ENCODE measurements around the gene VHLL.
"Not testable (repeated sequence)": the region's sequence is repeated elsewhere in the genome, so short reads cannot be mapped to it uniquely, and the experiment has no call there.

Gene VHLL

DNA sequence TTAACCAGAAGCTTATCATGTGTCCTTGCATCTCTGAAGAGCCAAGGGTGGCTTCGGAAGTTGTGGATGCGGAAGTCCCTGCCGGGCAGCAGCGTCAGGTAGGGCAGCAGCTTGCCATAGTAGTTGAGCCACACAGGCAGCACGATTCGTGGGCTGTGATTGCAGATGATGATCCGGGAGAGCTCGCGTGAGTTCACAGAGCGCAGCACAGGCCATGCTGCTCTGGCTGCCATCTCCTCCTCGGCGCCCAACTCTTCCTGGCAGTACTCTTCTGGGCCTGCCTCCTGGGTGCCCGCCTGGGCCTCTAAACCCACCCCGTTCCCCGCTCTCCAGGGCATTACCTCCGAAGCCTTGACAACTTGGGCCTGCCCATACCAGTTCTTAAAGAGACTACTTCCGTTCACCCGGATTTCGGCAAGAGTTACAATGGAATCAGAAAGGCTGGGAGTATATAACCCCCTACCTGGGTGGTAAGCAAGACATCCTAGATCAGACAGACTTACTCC is at the start of gene VHLL:
TSS of gene VHLL (minus strand) at position 456 of the 506 bp plus-strand sequence. CDS start at position 338, 118 bp downstream.
- intact Hi-C loops (cut with DNase I): loop anchor here (10.0 kb wide), 1 partner anchor 64 kb away; no protein-coding TSS in a partner anchor

GRCh38 chr1:156347331-156347730 is 48.2 kb upstream of the VHLL start:
- DNase-seq: no peak
- intact Hi-C loops (cut with DNase I): no loop called here

More for the DNA sequence above, at the start of gene VHLL:
- DNase-seq: no peak

GRCh38 chr1:156346636-156347035 is 47.5 kb upstream of the VHLL start:
- intact Hi-C loops (cut with DNase I): no loop called here
- DNase-seq: no peak

GRCh38 chr1:156346035-156346434 is 46.9 kb upstream of the VHLL start:
- intact Hi-C loops (cut with DNase I); DNase-seq: not testable (repeated sequence)

GRCh38 chr1:156344409-156344808 is 45.3 kb upstream of the VHLL start:
- intact Hi-C loops (cut with DNase I): no loop called here
- DNase-seq: no peak

DNA sequence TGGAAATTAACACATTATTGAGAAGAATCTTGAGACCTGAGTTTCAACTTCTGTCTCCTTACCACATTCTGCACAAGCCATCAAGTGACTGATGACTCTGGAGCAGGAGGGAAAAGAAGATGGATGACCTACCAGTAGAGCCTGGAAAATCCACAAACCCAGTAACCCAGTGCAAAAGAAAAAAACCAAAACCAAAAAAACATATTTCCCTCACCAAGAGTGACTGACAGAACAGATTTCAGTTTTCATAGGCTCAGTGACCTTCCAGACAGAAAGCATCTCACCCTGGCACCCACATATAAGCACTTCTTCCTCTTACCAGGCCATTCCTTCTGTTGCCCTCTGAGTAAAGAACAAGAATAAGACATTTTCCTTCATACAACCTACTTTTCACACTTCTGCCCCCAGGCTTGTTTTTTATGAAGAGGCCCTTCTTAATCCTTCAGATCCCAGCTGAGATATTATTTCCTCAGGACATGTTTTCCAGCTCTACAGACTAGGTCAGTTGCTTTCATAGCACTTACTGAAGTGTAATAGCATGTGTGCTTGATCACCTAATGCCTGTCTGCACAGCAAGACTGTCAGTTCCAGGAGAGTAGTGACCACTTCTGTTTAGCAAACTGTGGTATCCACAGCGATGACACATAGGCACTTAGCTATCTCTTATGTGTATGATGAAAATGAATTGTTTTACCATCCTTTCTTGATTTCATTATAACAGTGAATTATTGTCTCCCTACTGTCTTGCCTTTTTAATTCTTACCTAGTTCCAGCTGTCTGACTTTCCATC is 43.3 kb upstream of the VHLL start:
- no peak for DNase-seq
- intact Hi-C loops (cut with DNase I): no loop called here

GRCh38 chr1:156338180-156338976 is 39.3 kb upstream of the VHLL start, which contains the start of the genes CCT3 and TSACC:
Gene CCT3, minus strand, starts transcription at chr1:156338292. Its CDS starts 108 bp downstream, at chr1:156338184.
Gene TSACC, plus strand, starts transcription at chr1:156338526. Its CDS starts 1,232 bp downstream, at chr1:156339758.
- DNase-seq: peak; percentile 93 to 100 (median 98)
- intact Hi-C loops (cut with DNase I): no loop called here

GRCh38 chr1:156337888-156338179 is 38.7 kb upstream of the VHLL start:
- intact Hi-C loops (cut with DNase I): no loop called here
- no peak for DNase-seq

GRCh38 chr1:156337052-156337887 is 38.2 kb upstream of the VHLL start:
- intact Hi-C loops (cut with DNase I): no loop called here

GRCh38 chr1:156336242-156336641 is 37.1 kb upstream of the VHLL start:
- intact Hi-C loops (cut with DNase I): no loop called here
- DNase-seq: no peak

More at GRCh38 chr1:156337052-156337887, 38.2 kb upstream of the VHLL start:
- no peak for DNase-seq

DNA sequence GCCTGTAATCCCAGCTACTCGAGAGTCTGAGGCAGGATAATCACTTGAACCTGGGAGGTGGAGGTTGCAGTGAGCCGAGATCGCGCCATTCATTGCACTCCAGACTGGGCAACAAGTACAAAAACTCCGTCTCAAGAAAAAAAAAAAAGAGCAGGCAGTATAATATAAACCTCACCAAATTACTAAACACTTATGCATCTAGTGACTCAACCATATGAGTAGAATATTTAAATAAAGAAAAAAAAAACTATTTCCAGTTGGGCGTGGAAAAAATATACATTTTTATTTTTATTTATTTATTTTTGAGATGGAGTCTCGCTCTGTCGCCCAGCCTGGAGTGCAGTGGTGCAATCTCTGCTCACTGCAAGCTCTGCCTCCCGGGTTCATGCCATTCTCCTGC is 24.1 kb upstream of the VHLL start:
- intact Hi-C loops (cut with DNase I); DNase-seq: not testable (repeated sequence)

- no peak for DNase-seq
- intact Hi-C loops (cut with DNase I): no loop called here
Observed at GRCh38 chr1:156320560-156320959, 21.5 kb upstream of the VHLL start.

- intact Hi-C loops (cut with DNase I): no loop called here
- no peak for DNase-seq
Observed at GRCh38 chr1:156319664-156320063, 20.6 kb upstream of the VHLL start.

- no peak for DNase-seq
- intact Hi-C loops (cut with DNase I): no loop called here
Observed at GRCh38 chr1:156316909-156317308, 17.8 kb upstream of the VHLL start.

DNA sequence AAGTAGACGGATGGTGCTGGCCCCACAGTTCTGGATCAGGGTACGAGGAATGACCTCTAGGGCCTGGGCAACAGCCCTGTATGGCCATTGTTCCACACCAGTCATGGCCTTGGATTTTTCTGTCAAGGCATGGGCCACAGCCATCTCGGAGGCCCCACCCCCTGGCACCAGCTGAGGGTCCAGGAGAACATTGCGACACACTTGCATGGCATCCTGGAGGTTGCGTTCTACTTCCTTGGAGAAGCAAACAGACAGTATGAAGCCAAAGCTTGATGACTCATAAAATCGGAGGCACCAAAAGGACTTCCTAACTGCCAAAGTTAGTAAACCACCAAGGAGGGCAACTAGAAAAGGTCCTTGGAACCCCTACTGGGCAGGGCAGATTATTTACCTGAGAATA is 11.9 kb upstream of the VHLL start:
- DNase-seq: peak in 1 of 10 donors; percentile 14
- intact Hi-C loops (cut with DNase I): no loop called here

GRCh38 chr1:156308078-156308477 is 9.0 kb upstream of the VHLL start:
- DNase-seq: no peak

GRCh38 chr1:156305215-156305614 is 6.1 kb upstream of the VHLL start:
- intact Hi-C loops (cut with DNase I): no loop called here
- DNase-seq: no peak

More at GRCh38 chr1:156308078-156308477, 9.0 kb upstream of the VHLL start:
- intact Hi-C loops (cut with DNase I): no loop called here

GRCh38 chr1:156303241-156303640 is 4.1 kb upstream of the VHLL start:
- DNase-seq: no peak
- intact Hi-C loops (cut with DNase I): no loop called here

DNA sequence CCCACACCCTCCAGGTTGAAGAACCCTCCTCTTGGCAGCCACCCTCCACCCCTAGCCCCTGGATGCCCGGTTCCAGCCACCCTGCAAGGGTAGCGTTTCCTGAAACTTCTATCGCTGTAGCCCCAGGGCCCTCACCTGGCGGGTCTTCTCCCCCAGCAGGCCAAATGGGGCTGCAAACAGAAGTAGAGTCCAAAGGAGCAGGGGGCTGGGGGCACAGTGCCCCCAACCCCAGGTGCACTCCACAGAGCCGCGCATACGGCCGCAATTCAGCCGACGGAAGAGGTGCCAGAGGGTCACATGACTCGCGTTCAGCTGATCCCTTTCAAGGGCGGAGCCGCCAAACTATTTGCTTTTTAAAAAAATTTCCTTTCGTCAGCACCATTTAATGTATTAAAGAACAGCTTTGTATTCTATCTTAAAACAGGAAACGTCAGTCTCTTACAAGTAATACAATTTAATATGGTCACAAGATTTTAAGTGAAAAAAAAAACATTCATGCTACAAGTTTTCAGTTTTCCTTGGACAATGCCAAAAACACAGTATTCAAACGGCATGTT is 3.6 kb downstream of the VHLL start, which contains the start of gene GLMP:
TSS of gene GLMP (minus strand) at position 289 of the 557 bp plus-strand sequence. CDS start at position 255, 34 bp downstream.
- intact Hi-C loops (cut with DNase I): loop anchor here (10.0 kb wide), 1 partner anchor 61 kb away; no protein-coding TSS in a partner anchor
- DNase-seq: peak in 9 of 10 donors; percentile 62 to 94 (median 69)

DNA sequence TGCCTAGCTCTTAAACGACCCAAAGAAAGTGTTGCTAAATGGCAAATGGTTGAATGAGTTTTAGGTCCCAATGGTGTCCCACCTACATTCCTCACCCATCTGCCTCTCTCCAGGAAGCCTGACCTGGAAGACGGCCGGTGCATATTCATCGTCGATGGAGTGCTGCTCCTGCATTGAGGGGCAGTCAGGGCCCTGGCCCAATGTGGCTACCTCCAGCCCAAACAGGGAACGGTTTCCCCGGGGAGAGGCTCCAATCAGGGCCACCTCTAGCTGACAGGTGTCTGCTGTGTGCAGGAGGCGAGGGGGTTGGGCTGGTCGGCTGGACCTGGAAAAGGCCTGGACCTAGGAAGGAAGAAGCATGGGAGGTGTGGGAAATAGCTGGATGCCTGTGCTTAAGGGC is 5.2 kb downstream of the VHLL start:
- DNase-seq: peak in 1 of 10 donors; percentile 58
- intact Hi-C loops (cut with DNase I): loop anchor here (10.0 kb wide), 1 partner anchor 59 kb away; no protein-coding TSS in a partner anchor
